ENCODE results near the gene HTR5A. TPM values are rescaled to one million over a fixed set of nuclear protein-coding genes. Genes with fewer than 3 reads are reported as not detected.

HTR5A gene
- polyA plus RNA-seq, 1 of the 3 experiments (the other 2 are of a cell fraction), result not detected

- ChIA-PET POLR2A (no interaction called here), CTCF (interaction anchor here (1.0 to 1.2 kb wide), 2 partner anchors 13 to 220 kb away, joined by 3 to 9 read pairs; no protein-coding TSS in a partner anchor)
- no peak overlapping the region for H3K4me3 ChIP-seq (ENCODE audit: low read depth in 2 of 2, low read length in 1 of 2)
- H3K9ac ChIP-seq, result no peak overlapping the region
- H3K27ac ChIP-seq (ENCODE audit: low read depth in 2 of 2, low read length in 1 of 2), result no peak overlapping the region
- no peaks in the 10 kb centered on the region for H3F3A ChIP-seq (replicated peaks; ENCODE audit: insufficient read depth)
- H3K9me3 ChIP-seq, result no peaks in the 10 kb centered on the region; the same call in 1 of the 2 replicates
- peaks cover 8% of the 10 kb centered on the region; the same call in 1 of the 2 replicates for H3K27me3 ChIP-seq (ENCODE audit: insufficient read depth)
- no peaks in the 10 kb centered on the region for H3K79me2 ChIP-seq (ENCODE audit: insufficient read depth)
- no peak overlapping the region for H2AFZ ChIP-seq (ENCODE audit: low read depth)
- TF ChIP-seq PBX3 (IDR thresholded peaks at IDR 0.05), result no peak
- TF ChIP-seq MEF2A (IDR thresholded peaks at IDR 0.05; ENCODE audit: borderline replicate concordance, low read depth), result no peak
- TF ChIP-seq FOXM1 (IDR thresholded peaks at IDR 0.05; ENCODE audit: low read depth), result no peak
- no peak for TF ChIP-seq FOSL2 (IDR thresholded peaks at IDR 0.05; ENCODE audit: borderline replicate concordance, low read depth)
- TF ChIP-seq RXRA (IDR thresholded peaks at IDR 0.05; ENCODE audit: borderline replicate concordance, low read depth), result no peak
- no peak for TF ChIP-seq POLR2AphosphoS5 (IDR thresholded peaks at IDR 0.05; ENCODE audit: low read depth, low read length)
- no peak for TF ChIP-seq RAD21 (IDR thresholded peaks at IDR 0.05; ENCODE audit: low read length)
- TF ChIP-seq SMC3 (IDR thresholded peaks at IDR 0.05; ENCODE audit: low read depth, low read length), result no peak
- no peak for TF ChIP-seq USF1 (IDR thresholded peaks at IDR 0.05; ENCODE audit: borderline replicate concordance, low read depth)
- no peak for TF ChIP-seq NRF1 (IDR thresholded peaks at IDR 0.05; ENCODE audit: low read depth, low read length)
- no peak for TF ChIP-seq GATA2 (CRISPR knock-in tag; IDR thresholded peaks at IDR 0.05)
- TF ChIP-seq SIN3A (IDR thresholded peaks at IDR 0.05; ENCODE audit: borderline replicate concordance, low read depth, low read length), result no peak
- TF ChIP-seq REST (IDR thresholded peaks at IDR 0.05; ENCODE audit: low read depth, low read length), result no peak
- TF ChIP-seq EZH2phosphoT487 (IDR thresholded peaks at IDR 0.05; ENCODE audit: borderline replicate concordance, low read depth), result no peak
- TF ChIP-seq FOXJ3 (CRISPR knock-in tag; IDR thresholded peaks at IDR 0.05), result no peak
- TF ChIP-seq RFX5 (IDR thresholded peaks at IDR 0.05; ENCODE audit: low read length), result no peak
- TF ChIP-seq TEAD4 (IDR thresholded peaks at IDR 0.05; ENCODE audit: borderline replicate concordance, insufficient read depth), result no peak
- no peak for TF ChIP-seq IRF3 (IDR thresholded peaks at IDR 0.05; ENCODE audit: low read depth, low read length)
- H3K4me2 ChIP-seq, result no peak overlapping the region
- 11% methylated on average over 8 of the region's 8 CpGs for WGBS (ENCODE audit: low lambda C conversion rate)
- no peaks in the 10 kb centered on the region for H3K36me3 ChIP-seq (replicated peaks in 1 of 2; ENCODE audit: control insufficient read depth in 1 of 2, insufficient read depth in 2 of 2, low read length in 1 of 2)
- no peaks in the 10 kb centered on the region for H3K4me1 ChIP-seq (ENCODE audit: control insufficient read depth in 1 of 2, insufficient read depth in 2 of 2, low read depth in 1 of 2, low read length in 1 of 2)
- no peaks in the 10 kb centered on the region for H4K20me1 ChIP-seq (ENCODE audit: insufficient read depth)
- no peak for DNase-seq
- H3K9me2 ChIP-seq, result no peaks in the 10 kb centered on the region
Observed at GRCh38 chr7:155124706-155125105, 54.6 kb downstream of the HTR5A start.

All from SK-N-SH (cell line).